Middle frontal gyrus (tissue), 1 donor: ENCODE measurements around the gene PLEKHG3.
"Not testable (repeated sequence)": the region's sequence is repeated elsewhere in the genome, so short reads cannot be mapped to it uniquely, and the experiment has no call there.

Experiments used
- DNase-seq: peaks from one replicate; pipeline ENCODE4 v3.0.0-alpha.2; 2015; ENCODE audit warnings: low spot score; ENCODE audit errors: extremely low spot score

Gene PLEKHG3

DNA sequence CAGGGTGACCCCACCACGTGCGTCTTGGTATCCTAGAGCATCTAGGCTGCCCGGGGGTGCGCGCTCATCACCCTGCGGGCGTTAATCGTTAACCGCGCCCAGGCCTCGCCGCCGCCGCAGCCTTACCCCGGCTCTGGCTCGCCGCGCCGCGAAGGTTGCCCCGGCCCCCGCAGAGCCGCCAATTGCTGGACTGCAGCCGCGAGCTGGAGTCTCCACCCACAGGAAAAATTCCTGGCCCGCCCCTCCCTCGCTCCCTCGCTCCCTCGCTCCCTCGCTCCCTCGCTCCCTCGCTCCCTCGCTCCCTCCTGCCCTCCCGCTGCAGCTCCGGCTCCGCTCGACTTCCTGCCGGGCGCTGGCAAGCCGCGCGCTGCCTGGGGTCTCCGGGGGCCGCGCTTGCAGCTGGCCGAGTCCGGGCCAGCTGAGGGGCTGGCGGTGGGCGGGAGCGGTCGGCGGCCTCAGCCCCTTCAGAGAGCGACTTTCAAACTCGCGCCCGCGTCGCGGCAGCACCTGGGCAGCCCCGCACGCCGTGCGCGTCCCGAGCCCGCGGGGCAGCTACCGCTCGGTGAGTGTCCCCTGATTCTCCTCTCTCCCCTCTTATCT, at the start of gene PLEKHG3:
Gene PLEKHG3 (plus strand): TSS at position 282 of the 600 bp plus-strand sequence. CDS start 23,208 bp downstream, outside the sequence.
- DNase-seq = peak; percentile 53

DNA sequence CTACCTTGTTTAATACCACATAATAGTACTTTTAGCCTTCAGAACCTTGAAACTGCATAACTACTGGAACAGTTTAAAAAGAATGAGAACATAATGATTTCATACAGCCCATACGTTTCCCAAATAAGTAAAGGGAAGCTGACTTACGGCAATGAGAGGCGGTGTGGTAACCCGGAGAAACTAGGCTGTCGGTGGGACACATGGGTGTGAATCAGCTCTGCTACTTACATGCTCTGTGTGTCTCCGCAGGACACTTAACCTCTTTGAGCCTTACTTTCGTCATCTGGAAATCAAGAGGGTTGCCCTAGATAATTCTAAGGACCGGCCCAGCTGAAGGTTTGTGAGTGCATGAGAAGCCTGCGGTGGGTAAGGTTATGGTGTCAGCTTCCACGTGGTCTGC, 49.3 kb upstream of the PLEKHG3 start:
- DNase-seq = no peak

DNA sequence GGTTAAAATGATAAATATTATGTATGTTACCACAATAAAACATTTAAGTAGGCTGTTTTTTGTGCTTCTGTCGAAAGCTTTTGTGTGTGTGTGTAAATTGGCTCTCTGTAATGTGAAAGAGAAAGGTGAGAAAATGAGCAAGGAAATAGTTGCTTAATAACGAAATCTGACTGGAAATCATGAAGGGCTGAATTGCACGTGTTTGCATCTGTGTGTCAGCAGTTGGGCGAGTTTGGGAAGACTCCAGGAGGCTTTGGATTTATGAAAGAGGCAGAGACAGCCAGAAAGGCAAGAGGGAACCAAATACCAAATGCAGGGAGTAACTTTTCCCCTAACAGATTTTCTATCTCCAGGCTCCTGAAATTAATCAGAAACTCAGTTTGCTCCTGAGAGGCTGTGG, 47.2 kb upstream of the PLEKHG3 start:
- no peak for DNase-seq

DNA sequence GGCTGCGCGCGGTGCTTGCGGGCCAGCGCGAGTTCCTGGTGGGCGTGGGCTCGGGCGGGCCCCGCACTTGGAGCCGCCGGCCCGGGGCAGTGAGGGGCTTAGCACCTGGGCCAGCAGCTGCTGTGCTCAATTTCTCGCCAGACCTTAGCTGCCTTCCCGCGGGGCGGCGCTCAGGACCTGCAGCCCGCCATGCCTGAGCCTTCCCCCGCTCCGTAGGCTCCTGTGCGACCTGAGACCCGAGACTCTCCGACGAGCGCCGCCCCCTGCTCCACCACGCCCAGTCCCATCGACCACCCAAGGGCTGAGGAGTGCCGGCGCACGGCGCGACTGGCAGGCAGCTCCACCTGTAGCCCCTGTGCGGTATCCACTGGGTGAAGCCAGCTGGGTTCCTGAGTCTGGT, 46.0 kb upstream of the PLEKHG3 start:
- no peak for DNase-seq

DNA sequence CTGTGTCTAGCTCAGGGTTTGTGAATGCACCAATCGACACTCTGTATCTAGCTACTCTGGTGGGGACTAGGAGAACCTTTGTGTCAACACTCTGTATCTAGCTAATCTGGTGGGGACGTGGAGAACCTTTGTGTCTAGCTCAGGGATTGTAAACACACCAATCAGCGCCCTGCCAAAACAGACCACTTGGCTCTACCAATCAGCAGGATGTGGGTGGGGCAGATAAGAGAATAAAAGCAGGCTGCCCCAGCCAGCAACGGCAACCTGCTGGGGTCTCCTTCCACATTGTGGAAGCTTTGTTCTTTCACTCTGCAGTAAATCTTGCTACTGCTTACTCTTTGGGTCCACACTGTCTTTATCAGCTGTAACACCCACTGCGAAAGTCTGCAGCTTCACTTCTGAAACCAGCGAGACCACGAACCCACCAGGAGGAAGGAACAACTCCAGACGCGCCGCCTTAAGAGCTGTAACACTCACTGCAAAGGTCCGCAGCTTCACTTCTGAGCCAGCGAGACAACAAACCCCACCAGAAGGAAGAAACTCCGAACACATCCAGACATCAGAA, 45.4 kb upstream of the PLEKHG3 start:
- not testable (repeated sequence) for DNase-seq

DNA sequence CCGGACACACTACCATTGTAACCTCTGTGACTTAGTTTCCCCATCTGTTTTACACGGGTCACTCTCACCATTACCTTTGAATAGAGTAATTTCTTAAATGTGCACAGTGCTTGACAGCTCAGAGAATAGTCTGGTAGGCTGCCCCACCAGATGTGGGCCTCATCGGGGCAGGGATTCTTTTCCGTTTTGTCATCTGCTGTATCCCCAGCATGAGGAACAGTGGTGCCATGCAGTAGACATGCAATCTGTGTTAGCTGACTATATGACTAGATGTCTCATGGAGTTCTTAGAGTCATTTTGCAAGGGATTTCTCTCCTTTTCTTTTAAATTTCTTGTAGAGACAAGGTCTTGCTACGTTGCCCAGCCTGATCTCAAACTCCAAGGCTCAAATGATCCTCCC, 44.9 kb upstream of the PLEKHG3 start:
- DNase-seq = no peak

DNA sequence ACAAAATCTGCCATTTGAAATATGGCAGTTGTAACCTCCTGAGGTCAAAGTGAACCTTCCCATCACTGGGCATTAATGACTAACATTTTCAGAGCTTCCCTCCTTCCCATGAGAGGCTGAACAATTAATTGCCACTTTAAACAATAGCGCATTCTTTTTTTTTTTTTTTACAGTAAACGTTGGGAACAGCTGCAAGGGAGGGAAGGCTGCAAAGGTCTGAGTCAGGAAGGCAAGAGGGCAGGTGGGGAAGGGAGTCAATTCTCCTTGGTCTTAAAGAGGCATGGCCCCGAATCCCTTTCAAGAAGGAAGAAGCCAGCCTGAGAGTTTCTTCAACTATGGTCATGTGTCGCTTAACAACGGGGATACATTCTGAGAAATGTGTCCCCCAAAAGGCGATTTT, 41.0 kb upstream of the PLEKHG3 start:
- no peak for DNase-seq

DNA sequence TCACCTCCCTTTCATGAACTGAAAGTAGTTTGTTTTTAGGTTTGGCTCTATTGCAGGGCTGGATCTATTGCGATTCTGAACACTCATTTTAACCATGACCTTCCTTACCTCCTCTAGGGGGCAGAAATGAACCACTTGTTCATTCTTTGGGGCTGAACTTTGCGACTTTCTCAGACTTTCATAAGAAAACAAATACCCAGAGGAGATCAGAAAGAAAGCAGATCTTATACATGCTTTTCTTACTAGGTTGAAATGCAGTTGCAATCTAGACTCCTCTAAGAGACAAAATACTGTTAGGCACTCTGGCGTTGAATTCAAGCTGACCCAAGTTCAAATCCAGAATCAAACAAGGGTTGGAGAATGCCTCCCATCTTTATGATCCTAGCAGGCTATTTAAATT, 32.6 kb upstream of the PLEKHG3 start:
- DNase-seq = peak; percentile 67

DNA sequence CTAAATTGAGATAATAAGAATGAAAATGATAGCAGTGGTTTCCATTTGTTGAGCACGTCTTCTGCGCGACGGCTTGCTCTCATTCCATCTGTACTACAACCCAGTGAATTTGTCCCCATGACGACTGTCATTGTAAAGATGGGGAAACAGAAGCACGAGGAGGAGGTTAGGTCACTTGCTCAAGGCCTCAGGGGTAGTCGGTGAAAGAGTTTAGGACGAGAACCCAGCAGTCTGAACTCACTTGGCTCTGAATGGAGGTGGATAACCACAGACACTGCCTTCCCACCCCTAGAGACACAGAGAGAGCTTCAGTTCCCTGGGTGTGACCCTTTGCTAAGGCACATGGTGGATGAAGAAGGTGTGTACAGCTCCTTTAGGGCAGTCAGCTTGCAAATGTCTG, 30.9 kb upstream of the PLEKHG3 start:
- no peak for DNase-seq

DNA sequence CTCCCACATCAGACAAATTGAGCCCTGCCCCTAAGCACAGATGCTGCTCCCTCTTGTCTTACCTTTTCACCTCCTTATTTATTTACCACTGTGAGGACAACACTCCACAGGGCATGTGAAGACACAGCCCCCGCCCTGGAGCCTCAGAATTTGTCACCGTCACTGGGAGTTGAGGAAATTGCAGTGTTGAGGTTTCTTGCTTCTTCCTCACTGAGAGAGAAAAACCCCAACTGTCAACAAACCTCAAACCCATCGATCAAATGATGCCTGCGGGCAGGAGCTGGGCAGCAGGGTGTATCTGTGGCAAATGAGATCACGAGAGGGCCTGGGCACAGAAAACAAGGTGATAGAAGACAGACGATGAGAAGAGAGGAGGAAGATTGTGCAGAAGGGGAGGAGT, 30.5 kb upstream of the PLEKHG3 start:
- DNase-seq = no peak

DNA sequence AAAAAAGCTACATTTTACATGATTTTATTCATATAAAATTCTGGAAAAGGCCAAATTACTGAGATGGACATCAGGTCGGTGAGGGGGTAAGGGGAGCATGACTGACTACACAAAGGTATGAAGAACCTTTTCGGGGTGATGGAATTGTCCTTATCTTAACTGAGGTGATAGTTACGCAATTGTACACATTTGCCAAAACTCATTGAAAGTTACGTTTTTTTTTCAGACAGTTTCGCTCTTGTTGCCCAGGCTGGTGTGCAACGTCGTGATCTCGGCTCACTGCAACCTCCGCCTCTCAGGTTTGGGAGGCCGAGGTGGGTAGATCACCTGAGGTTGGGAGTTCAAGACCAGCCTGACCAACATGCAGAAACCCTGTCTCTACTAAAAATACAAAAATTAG, 29.4 kb upstream of the PLEKHG3 start:
- DNase-seq = no peak

DNA sequence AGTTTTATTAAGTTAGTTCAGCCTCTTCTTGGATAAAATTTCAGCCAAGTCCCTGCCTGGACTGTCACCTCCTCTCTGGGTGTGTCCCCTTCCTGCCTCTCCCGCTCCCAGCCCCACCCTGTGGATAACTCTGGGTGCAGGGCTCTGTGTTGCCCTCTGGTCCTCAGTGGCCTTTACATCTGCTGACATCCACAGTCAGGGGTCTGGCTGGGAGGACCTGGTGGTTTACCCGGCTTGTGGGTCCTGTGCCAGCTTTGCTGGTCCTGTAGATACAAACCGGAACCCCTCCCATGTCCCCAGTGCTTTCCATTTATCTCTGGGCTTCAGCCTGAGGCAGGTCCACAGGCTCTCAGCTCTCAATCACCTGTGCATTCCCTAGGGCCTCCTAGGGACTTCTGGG, 28.9 kb upstream of the PLEKHG3 start:
- no peak for DNase-seq

DNA sequence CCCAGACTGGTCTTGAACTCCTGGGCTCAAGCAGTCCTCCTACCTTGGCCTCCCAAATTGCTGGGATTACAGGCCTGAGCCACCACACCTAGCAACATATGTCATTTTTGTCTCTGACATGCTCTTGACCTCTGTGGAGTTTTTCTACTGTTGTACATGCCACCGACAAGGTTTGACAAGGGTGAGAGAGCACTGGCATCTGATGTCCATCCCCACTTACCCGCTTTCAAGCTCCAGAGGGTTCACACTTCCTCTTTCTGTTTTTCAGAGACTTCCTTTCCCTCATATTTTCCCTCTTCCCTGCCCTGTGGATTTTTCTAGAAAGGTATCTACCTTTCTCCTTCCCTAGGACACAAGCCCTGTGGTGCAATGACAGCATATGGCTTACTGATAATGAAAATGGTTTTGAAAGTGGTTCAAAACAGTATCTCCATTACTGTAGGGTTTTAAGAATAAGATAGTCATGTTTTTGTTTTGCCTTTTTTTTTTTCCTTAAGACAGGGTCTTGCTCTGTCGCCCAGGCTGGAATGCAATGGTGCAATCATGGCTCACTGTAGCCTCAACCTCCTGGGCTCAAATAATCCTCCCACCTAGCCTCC, 27.7 kb upstream of the PLEKHG3 start:
- no peak for DNase-seq

DNA sequence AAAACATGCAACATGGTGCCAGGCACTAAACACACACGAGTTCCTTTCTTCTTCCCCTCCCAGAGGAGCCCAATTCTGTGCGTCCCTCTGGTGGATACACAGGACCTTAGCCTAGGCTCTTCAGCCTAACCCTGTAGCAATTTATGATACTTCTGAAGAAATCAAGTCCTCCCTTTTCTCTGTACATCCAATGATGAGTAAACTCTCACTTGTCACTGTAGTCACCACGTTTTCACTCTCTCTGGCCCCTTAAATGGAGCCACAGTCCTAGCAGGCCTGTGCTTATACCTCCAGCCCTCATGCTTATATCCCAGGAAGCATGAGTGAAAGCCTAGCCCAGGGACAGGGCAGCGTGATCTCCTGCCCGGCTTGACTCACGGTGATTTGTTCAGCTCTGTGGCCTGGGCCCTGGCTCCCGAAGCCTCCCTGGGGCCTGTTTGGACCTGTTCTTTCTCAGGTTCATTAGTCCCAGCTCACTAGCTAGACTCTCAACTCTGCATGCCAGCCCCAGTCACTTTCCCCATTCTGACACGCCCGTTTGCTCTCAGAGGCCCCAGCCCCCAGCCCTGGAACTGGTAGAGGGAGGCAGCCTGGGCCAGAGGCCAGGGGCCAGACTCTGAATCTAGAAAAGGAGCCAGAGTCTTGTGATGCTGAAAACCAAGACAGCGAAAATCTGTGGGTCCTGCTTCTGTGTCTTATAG, 24.1 kb upstream of the PLEKHG3 start:
- no peak for DNase-seq

DNA sequence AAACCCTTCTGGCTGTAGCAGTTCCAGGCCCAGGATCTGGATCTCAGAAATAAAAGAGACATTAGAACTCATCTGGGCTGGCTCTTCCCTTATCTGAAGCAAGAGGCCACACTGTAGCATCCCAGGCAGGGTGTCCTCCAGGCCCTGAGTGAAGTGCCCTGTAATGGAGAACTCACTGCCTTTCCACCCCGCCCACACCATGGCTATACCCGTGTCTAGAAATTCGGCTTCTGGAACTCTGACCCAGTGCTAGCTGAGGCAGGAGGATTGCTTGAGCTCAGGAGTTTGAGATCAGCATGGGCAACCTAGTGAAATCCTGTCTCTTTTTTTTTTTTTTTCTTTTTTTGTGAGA, 23.5 kb upstream of the PLEKHG3 start:
- DNase-seq = no peak

DNA sequence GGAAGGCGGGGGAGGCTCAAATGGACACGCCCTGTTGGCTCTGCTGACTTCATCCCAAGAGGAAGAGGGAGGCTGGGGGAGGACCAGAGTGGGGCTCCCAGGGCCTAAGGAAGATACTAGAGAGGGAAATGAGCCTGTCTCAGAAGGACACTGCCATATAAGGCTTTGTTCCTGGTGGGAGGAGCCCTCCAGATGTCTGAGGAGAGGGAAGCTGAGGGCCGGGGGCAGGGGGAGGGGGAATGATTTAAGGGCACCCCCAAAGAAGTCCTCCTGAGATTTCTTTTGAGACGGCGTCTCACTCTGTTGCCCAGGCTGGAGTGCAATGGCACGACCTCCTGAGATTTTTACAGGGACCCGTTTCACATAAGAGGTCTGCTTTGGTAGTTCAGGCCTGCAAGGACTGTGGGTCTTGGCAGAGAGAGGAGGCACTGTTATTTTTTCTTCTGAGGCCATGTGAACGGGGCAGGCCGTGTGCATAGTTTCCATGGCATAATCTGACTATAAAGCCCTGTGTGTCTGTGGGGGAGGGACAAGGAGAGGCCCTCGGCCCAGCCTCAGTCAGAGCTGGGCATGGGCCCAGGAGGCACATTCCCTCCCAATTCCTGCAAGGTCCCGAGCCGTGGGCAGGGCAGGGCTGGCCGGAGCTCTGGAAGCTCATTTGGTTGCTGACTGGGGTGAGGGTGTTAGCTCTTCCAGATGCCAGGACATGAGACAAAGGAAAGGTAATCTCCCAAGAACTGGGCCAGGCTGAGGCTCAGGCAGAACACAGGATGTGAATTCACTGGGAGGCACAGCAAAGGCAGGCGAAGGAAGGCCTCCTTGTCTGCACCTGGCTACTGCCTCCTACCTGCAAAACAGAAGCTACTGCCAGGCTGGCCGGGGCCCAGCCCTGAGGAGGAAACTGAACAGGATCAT, 22.2 kb upstream of the PLEKHG3 start:
- peak; percentile 69 for DNase-seq

DNA sequence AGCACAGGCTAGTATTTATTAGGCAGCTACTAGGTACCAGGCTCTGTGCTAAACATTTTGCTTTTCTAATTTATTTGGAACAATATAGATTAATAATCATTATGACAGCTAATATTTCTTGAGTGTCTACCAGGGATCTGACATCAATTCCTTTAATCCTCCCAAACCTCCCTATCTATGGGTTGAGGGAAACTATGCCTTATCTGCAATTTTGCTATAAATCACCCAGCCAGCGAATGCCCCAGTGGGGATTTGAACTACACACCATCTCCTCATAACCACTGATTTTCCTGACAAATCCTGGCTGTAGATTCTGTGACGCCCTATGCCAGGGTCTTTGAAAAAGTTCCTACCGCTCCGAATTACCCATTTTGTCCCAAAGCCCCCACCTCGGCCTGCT, 21.4 kb upstream of the PLEKHG3 start:
- no peak for DNase-seq

DNA sequence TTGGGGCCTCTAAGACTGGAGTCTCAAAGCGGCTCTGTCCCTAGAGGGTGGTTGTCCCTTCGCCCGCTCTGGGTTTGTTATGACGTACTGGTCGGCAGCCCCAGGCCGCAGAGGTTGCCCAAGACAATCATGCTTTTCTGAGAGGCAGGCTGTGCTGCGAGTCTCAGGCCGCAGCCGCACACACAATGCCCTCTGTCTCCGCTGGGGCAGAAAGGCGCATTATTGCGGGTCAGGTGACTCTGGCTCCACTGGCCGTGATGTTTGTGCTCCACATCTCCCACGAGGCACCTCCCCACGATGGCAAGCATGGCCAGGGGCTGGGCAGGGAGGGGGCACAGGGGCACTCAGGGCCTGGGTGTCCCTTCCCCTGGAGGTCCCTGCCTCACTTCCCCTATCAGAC, 21.0 kb upstream of the PLEKHG3 start:
- peak; percentile 79 for DNase-seq

DNA sequence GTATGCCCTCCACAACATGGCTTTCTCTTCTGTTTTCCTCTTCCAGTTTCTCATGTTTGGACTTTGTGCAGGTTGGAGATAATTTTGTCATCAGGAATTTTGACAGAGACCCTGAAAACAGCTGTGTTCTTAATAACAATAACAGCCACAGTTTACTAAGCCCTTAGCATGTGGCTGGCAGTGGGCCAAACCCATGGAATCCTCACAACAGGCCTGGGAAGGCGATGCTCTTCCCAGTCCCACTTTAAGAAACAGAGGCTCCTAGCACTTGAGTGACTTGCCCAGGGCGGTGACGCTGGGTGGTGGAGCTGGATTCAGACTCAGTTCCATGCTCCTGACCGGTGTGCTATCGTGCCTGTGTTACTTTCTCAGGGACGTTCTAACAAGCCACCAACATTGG, 20.1 kb upstream of the PLEKHG3 start:
- no peak for DNase-seq

DNA sequence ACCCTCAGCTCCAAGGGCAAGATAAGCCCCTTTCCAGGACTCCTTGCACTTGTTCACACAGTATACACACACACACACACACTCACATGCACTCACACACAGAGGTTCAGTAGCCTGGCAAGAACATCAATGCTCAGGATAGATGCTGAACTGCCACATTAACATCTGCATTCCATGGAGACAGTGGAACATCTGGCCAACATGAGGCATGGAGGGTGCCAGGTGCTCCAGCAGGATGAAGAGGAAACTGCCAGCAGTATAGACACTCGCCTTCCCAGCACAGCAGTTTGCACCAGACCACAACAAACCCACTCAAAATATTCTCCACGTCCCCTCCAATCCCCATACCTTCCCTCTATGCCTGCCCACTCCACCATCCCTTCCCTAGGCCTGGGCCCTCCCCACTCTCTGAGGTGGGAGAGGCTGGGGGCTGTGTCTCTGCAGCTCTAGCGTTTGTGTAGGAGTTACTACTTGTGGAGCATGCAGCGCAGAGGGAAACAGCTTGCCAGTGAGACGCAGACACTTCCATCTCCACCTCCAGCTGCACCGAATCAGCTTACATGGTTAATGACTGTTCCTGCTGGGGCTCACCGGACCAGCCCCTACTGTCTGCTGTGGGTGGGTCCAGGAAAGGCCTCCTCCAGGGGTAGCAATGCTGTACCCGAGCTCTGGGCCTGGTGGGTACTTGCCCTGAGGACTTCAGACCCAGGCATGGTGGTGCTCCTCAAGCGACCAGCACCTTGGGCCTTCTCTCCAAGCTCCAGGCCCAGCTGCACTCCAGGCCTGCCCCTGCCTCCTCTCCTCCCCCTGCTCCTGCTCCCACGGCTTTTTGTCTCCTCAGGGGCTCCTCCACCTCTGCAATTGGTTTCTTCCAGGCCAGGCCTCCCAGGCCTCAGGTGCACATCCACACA, 18.6 kb upstream of the PLEKHG3 start:
- no peak for DNase-seq

DNA sequence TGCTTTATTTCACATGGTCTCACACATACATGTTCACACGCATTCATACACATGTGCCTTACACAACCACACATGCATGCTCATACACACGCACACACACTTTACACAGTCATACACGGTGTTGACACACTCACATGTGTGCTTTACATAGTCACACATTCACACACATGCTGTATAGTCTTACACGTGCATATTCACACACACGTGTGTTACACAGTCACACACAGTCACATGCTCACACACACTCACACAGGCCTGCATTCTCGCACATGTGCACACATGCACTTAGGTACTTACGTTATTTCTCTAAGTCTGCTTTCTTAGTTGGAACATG, 18.0 kb upstream of the PLEKHG3 start:
- no peak for DNase-seq
